Smooth muscle cell (in vitro differentiated cells): ENCODE measurements around the gene PLCB2. TPM values are rescaled to one million over a fixed set of nuclear protein-coding genes. Genes with fewer than 3 reads are reported as not detected.

Experiments
- DNase-seq: peaks from one replicate; lab custom pipeline; 2025; ENCODE audit not compliant: unreplicated experiment; lab: John Stamatoyannopoulos, UW
- H2AFZ ChIP-seq: fragments of 200-600 bp; sonication (generic); 2 replicates; pipeline ENCODE4 v1.6.0; 2016; ENCODE audit warnings: antibody characterized with exemption, low read depth, mild to moderate bottlenecking
- H3F3A ChIP-seq: fragments of 200-600 bp; sonication (generic); 2 replicates; pipeline ENCODE4 v1.6.0; 2017; ENCODE audit warnings: antibody characterized with exemption, low read depth
- H3K27ac ChIP-seq: fragments of 200-600 bp; sonication (generic); 2 replicates; pipeline ENCODE4 v1.5.1; 2016; ENCODE audit warnings: low read depth, mild to moderate bottlenecking
- H3K27me3 ChIP-seq: fragments of 200-600 bp; sonication (generic); 2 replicates; pipeline ENCODE4 v1.6.1; 2016; ENCODE audit warnings: low read depth, mild to moderate bottlenecking
- H3K36me3 ChIP-seq: fragments of 200-600 bp; sonication (generic); 2 replicates; pipeline ENCODE4 v1.5.1; 2016; ENCODE audit warnings: low read depth
- H3K4me1 ChIP-seq: fragments of 200-600 bp; sonication (generic); 2 replicates; pipeline ENCODE4 v1.5.1; 2016; ENCODE audit warnings: low read depth
- H3K4me2 ChIP-seq: fragments of 200-600 bp; sonication (generic); 2 replicates; pipeline ENCODE4 v1.6.0; 2016; ENCODE audit warnings: mild to moderate bottlenecking
- H3K4me3 ChIP-seq: fragments of 200-600 bp; sonication (generic); 2 replicates; pipeline ENCODE4 v1.5.1; 2016; ENCODE audit warnings: mild to moderate bottlenecking
- H3K79me2 ChIP-seq: fragments of 200-600 bp; sonication (generic); 2 replicates; pipeline ENCODE4 v1.6.0; 2016; ENCODE audit warnings: low read depth, mild to moderate bottlenecking
- H3K9ac ChIP-seq: fragments of 200-600 bp; sonication (generic); 2 replicates; pipeline ENCODE4 v1.6.0; 2016; ENCODE audit warnings: low read depth
- H3K9me3 ChIP-seq: fragments of 200-600 bp; sonication (generic); replicated peaks from 2 replicates; pipeline ENCODE4 v1.5.1; 2016; ENCODE audit warnings: low read depth
- H4K20me1 ChIP-seq: fragments of 200-600 bp; sonication (generic); 2 replicates; pipeline ENCODE4 v1.6.0; 2016; ENCODE audit warnings: low read depth
- WGBS: methylation state at CpG from one replicate; pipeline ENCODE4 v1.1.7; 2016; ENCODE audit warnings: low lambda C conversion rate; 5-methylcytosine and 5-hydroxymethylcytosine counted together
- polyA plus RNA-seq: library from polyadenylated mRNA; unstranded; fragments of >200 nt; fragmentation: Nextera tagmentation; extraction: Ambion mirVana; gene quantifications from 2 replicates; pipeline ENCODE4 v1.2.1, GENCODE V29; 2016
- total RNA-seq: library from RNA; depleted of rRNA; stranded (reverse); fragments of >200 nt; gene quantifications from 2 replicates; pipeline ENCODE4 v1.2.3, GENCODE V29; 2014
- TF ChIP-seq, protein P1 (sequence below): fragments of 200-600 bp; sonication (generic); IDR thresholded peaks from 2 replicates; pipeline ENCODE4 v1.5.1; 2017; ENCODE audit warnings: borderline replicate concordance, mild to moderate bottlenecking, antibody characterized with exemption; ENCODE audit not compliant: insufficient read depth, poor library complexity, severe bottlenecking

The PLCB2 gene
- total and polyA plus RNA-seq, 2 experiments from 2014 or later, result 1.5 TPM; not detected in 1

DNA sequence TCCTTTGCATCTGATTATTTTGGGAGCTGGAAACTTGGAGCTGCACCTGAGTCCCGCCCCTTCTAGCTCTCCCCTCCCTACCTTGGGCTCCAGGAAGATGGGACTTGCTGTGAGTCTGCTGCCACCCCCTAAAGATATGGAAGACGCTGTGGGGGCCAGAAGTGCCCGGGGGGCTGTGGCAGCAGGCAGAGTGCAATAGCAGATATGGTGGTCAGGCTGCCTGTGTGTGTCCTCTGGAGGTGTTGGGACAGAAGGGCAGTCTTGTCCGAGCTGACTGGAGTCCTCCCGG lies 68.4 kb downstream of the PLCB2 start:
- H3K4me3 ChIP-seq, result peak overlapping the region; percentile 49
- peaks cover 5% of the 10 kb centered on the region for H3K4me1 ChIP-seq
- peak overlapping the region; percentile 89 for H3K4me2 ChIP-seq
- H3K36me3 ChIP-seq, result no peaks in the 10 kb centered on the region
- H3K9me3 ChIP-seq, result no peaks in the 10 kb centered on the region
- H3K9ac ChIP-seq, result no peak overlapping the region
- H3K79me2 ChIP-seq, result no peaks in the 10 kb centered on the region
- H3F3A ChIP-seq, result no peaks in the 10 kb centered on the region
- DNase-seq, result no peak
- WGBS, result 48% methylated on average over 5 of the region's 5 CpGs
- TF ChIP-seq, protein P1, sequence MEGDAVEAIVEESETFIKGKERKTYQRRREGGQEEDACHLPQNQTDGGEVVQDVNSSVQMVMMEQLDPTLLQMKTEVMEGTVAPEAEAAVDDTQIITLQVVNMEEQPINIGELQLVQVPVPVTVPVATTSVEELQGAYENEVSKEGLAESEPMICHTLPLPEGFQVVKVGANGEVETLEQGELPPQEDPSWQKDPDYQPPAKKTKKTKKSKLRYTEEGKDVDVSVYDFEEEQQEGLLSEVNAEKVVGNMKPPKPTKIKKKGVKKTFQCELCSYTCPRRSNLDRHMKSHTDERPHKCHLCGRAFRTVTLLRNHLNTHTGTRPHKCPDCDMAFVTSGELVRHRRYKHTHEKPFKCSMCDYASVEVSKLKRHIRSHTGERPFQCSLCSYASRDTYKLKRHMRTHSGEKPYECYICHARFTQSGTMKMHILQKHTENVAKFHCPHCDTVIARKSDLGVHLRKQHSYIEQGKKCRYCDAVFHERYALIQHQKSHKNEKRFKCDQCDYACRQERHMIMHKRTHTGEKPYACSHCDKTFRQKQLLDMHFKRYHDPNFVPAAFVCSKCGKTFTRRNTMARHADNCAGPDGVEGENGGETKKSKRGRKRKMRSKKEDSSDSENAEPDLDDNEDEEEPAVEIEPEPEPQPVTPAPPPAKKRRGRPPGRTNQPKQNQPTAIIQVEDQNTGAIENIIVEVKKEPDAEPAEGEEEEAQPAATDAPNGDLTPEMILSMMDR, result no peak
- peaks cover 19% of the 10 kb centered on the region for H3K27me3 ChIP-seq
- no peaks in the 10 kb centered on the region for H4K20me1 ChIP-seq
- H2AFZ ChIP-seq, result no peak overlapping the region
- H3K27ac ChIP-seq, result no peak overlapping the region

DNA sequence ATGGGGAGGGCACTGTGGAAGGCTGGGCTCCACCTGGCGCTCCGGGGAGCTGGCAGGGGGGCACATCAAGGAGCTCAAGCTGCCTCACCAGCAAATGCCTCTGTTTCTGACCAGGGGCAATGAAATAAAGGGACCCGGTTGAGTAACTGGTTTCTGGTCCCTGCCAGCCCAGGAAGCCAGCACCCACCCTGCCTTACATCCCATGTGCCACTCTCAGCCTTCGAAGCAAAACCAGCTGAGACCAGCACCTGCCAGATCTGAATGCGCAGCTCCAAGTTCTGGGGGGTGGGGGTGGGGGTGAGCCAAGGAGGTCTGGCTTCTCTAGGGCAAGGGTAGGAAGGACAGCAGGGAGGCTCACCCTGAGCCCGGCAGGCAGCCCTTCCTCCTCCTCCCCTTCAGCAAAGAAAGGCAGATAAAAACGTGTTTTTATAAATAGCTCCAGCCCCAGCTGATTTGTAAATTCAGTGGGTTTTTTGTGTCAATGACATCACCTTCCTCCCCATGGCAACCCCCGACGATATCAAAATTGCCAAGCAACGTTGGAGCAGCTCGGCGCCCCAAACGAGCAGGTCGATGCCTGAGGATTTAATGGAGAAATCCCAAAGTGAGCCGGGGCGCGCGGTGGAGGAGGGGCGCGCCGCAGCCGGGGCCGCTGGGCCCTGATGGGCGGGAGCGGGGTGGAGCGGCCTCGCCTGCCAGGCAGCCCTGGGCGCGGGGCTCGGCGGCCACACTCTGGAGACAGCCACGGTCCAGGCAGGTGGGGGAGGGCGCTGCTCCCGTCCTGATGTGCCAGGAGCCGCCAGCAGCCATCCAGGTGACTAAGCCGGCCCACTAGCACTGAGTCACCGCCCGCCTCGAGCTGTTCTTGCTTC lies 69.0 kb downstream of the PLCB2 start, which contains the start of gene PAK6:
PAK6 (plus strand) TSS at position 532 of the 872 bp plus-strand sequence. CDS start 25,723 bp downstream, outside the sequence.
- H3K9me3 ChIP-seq, result no peaks in the 10 kb centered on the region
- peak within 1 kb of the TSS; percentile 49 for H3K4me3 ChIP-seq
- TF ChIP-seq, protein P1, result no peak
- H3K4me2 ChIP-seq, result peak within 1 kb of the TSS; percentile 89
- H3K27ac ChIP-seq, result no peak within 1 kb of the TSS
- peak within 1 kb of the TSS; percentile 40 for H3K9ac ChIP-seq
- H4K20me1 ChIP-seq, result no peaks in the 10 kb centered on the region
- 13% methylated on average over 22 of the region's 39 CpGs for WGBS
- H3K79me2 ChIP-seq, result no peaks in the 10 kb centered on the region
- H3K4me1 ChIP-seq, result peaks cover 5% of the 10 kb centered on the region
- peaks cover 19% of the 10 kb centered on the region for H3K27me3 ChIP-seq
- peak within 1 kb of the TSS; percentile 67 for H2AFZ ChIP-seq
- DNase-seq, result no peak
- no peaks in the 10 kb centered on the region for H3K36me3 ChIP-seq
- no peaks in the 10 kb centered on the region for H3F3A ChIP-seq

Other genes starting within 250 kb of the PLCB2 start
- gene BMF, start 199.1 kb downstream of the PLCB2 start, total RNA-seq, result 9.1 and 11.2 TPM in 2 replicates
- gene BMF, start 199.1 kb downstream of the PLCB2 start, polyA plus RNA-seq, result 3.6 and 7.5 TPM in 2 replicates
- 11.3 and 15.0 TPM in 2 replicates for gene BUB1B, start 146.9 kb downstream of the PLCB2 start, total RNA-seq
- gene BUB1B, start 146.9 kb downstream of the PLCB2 start, polyA plus RNA-seq, result 5.8 and 6.1 TPM in 2 replicates
- gene PAK6, start 68.9 kb downstream of the PLCB2 start, total RNA-seq, result 1.6 and 3.2 TPM in 2 replicates
- 0.29 and 2.2 TPM in 2 replicates for gene PAK6, start 68.9 kb downstream of the PLCB2 start, polyA plus RNA-seq
- not detected in 2 replicates for gene ANKRD63, start 24.9 kb downstream of the PLCB2 start, total RNA-seq
- 0.15 TPM in 1 of 2 replicates, not detected in the other for gene ANKRD63, start 24.9 kb downstream of the PLCB2 start, polyA plus RNA-seq
- 28.1 and 30.4 TPM in 2 replicates for gene INAFM2, start 15.8 kb upstream of the PLCB2 start, total RNA-seq
- gene INAFM2, start 15.8 kb upstream of the PLCB2 start, polyA plus RNA-seq, result 23.9 and 48.6 TPM in 2 replicates
- 2.2 and 3.8 TPM in 2 replicates for gene CCDC9B, start 33.0 kb upstream of the PLCB2 start, total RNA-seq
- gene CCDC9B, start 33.0 kb upstream of the PLCB2 start, polyA plus RNA-seq, result 0.97 and 4.7 TPM in 2 replicates
- not detected in 2 replicates for gene PHGR1, start 43.1 kb upstream of the PLCB2 start, total RNA-seq
- 0.48 TPM in 1 of 2 replicates, not detected in the other for gene PHGR1, start 43.1 kb upstream of the PLCB2 start, polyA plus RNA-seq
- 0.04 and 0.58 TPM in 2 replicates for gene DISP2, start 50.3 kb upstream of the PLCB2 start, total RNA-seq
- 0.46 and 0.90 TPM in 2 replicates for gene DISP2, start 50.3 kb upstream of the PLCB2 start, polyA plus RNA-seq
- 24.1 and 27.0 TPM in 2 replicates for gene KNSTRN, start 74.8 kb upstream of the PLCB2 start, total RNA-seq
- 15.4 and 17.3 TPM in 2 replicates for gene KNSTRN, start 74.8 kb upstream of the PLCB2 start, polyA plus RNA-seq
- gene IVD, start 97.9 kb upstream of the PLCB2 start, total RNA-seq, result 17.4 and 20.3 TPM in 2 replicates
- 37.8 and 38.3 TPM in 2 replicates for gene IVD, start 97.9 kb upstream of the PLCB2 start, polyA plus RNA-seq
- gene BAHD1, start 133.0 kb upstream of the PLCB2 start, total RNA-seq, result 7.9 and 8.4 TPM in 2 replicates
- gene BAHD1, start 133.0 kb upstream of the PLCB2 start, polyA plus RNA-seq, result 11.1 and 13.4 TPM in 2 replicates
- gene CHST14, start 163.0 kb upstream of the PLCB2 start, total RNA-seq, result 19.1 and 20.5 TPM in 2 replicates
- 23.7 and 24.6 TPM in 2 replicates for gene CHST14, start 163.0 kb upstream of the PLCB2 start, polyA plus RNA-seq